Endothelial cell of umbilical vein (primary cell): ENCODE data around the gene MYO19. TPM values are rescaled to one million over a fixed set of nuclear protein-coding genes. Genes with fewer than 3 reads are reported as not detected.

Experiments used
- BruUV-seq: library from RNA; stranded (reverse); fragments of 400-500 nt; replicated peaks from 2 replicates; lab custom pipeline; 2021; lab: Mats Ljungman, UMichigan
- CTCF ChIA-PET: fragments of 300-600, 350-600 bp; sonication (Branson Sonifier 250); formaldehyde crosslinking; loops from one replicate; lab custom pipeline; 2021; ENCODE audit warnings: antibody characterized with exemption, inconsistent platforms; lab: Charles Lee
- POLR2A ChIA-PET: fragments of 300-600, 350-600 bp; sonication (Branson Sonifier 250); formaldehyde crosslinking; loops from one replicate; lab custom pipeline; 2021; ENCODE audit warnings: antibody characterized with exemption, inconsistent platforms; lab: Charles Lee
- DNase-seq: peaks from one replicate; pipeline ENCODE4 v3.0.0-alpha.2; 2011; ENCODE audit warnings: low read depth, low spot score
- FAIRE-seq: peaks from 2 replicates; lab custom pipeline; 2011; peaks lifted over from hg19 to GRCh38; lab: Jason Lieb, UNC
- H2AFZ ChIP-seq: 2 replicates; pipeline ENCODE4 v1.6.0; 2012; ENCODE audit warnings: low read depth, low read length, control low read depth, inconsistent platforms
- H3K27ac ChIP-seq: 2 replicates; pipeline ENCODE4 v1.5.1; 2011; ENCODE audit warnings: low read depth, mild to moderate bottlenecking, control low read depth, low read length, moderate library complexity; ENCODE audit not compliant: insufficient read depth
- H3K27me3 ChIP-seq, 2 experiments: 2 replicates each; pipeline versions ENCODE4 v1.6.0 to v1.6.1; 2011; ENCODE audit warnings: low read length in 2 of 2, mixed read lengths in 1 of 2; ENCODE audit not compliant: control insufficient read depth in 2 of 2, insufficient read depth in 2 of 2
- H3K36me3 ChIP-seq, 2 experiments: 2 replicates in 1 of 2; 3 replicates in 1 of 2; pipeline ENCODE4 v1.5.1; 2011; ENCODE audit warnings: low read length in 2 of 2, mild to moderate bottlenecking in 1 of 2, moderate library complexity in 1 of 2; ENCODE audit not compliant: control insufficient read depth in 2 of 2, insufficient read depth in 2 of 2; ENCODE audit errors: extremely low read depth in 1 of 2
- H3K4me1 ChIP-seq: 3 replicates; pipeline ENCODE4 v1.5.1; 2011; ENCODE audit warnings: mild to moderate bottlenecking, low read length; ENCODE audit not compliant: control insufficient read depth, insufficient read depth; ENCODE audit errors: extremely low read depth
- H3K4me2 ChIP-seq: 2 replicates; pipeline ENCODE4 v1.6.1; 2011; ENCODE audit warnings: low read length, control low read depth, mixed read lengths; ENCODE audit not compliant: insufficient read depth
- H3K4me3 ChIP-seq, 3 experiments: fragments of 200-600 bp in 1 of 3; sonication (generic), shearing (Covaris generic) in 1 of 3; replicated peaks in 1 of 3; 2 replicates each; pipeline ENCODE4 v1.5.1; 2011 to 2016; ENCODE audit warnings: control low read depth in 3 of 3, low read length in 3 of 3, mild to moderate bottlenecking in 2 of 3, inconsistent platforms in 1 of 3, low read depth in 1 of 3, moderate library complexity in 1 of 3; ENCODE audit not compliant: insufficient read depth in 1 of 3
- H3K79me2 ChIP-seq: 2 replicates; pipeline ENCODE4 v1.6.0; 2012; ENCODE audit warnings: low read length, inconsistent platforms; ENCODE audit not compliant: control insufficient read depth, insufficient read depth
- H3K9ac ChIP-seq: replicated peaks from 2 replicates; pipeline ENCODE3; 2011; ENCODE audit warnings: low read length, control low read depth; ENCODE audit not compliant: insufficient read depth; ENCODE audit errors: extremely low read depth
- H3K9me1 ChIP-seq: replicated peaks from 3 replicates; pipeline ENCODE4 v1.6.0; 2011; ENCODE audit warnings: mild to moderate bottlenecking, low read length; ENCODE audit not compliant: control insufficient read depth, insufficient read depth; ENCODE audit errors: extremely low read depth
- H3K9me3 ChIP-seq: replicated peaks from 2 replicates; pipeline ENCODE4 v1.5.1; 2012; ENCODE audit warnings: low read length, inconsistent platforms; ENCODE audit not compliant: control insufficient read depth, insufficient read depth
- H4K20me1 ChIP-seq: replicated peaks from 2 replicates; pipeline ENCODE3; 2011; ENCODE audit warnings: mild to moderate bottlenecking, low read length; ENCODE audit not compliant: control insufficient read depth, insufficient read depth; ENCODE audit errors: extremely low read depth
- EZH2 ChIP-seq: IDR thresholded peaks from 2 replicates; pipeline ENCODE4 v1.6.1; 2012; ENCODE audit warnings: borderline replicate concordance, low read depth, mild to moderate bottlenecking, moderate library complexity, low read length, inconsistent platforms; ENCODE audit not compliant: severe bottlenecking
- FOS ChIP-seq: IDR thresholded peaks from 2 replicates; pipeline ENCODE4 v1.6.1; 2011; ENCODE audit warnings: mild to moderate bottlenecking, low read length, moderate library complexity, borderline replicate concordance; ENCODE audit not compliant: insufficient read depth
- GATA2 ChIP-seq: IDR thresholded peaks from 2 replicates; pipeline ENCODE4 v1.7.0; 2011; ENCODE audit warnings: low read depth, mild to moderate bottlenecking, moderate library complexity, mixed read lengths, low read length; ENCODE audit not compliant: insufficient read length, insufficient read depth
- JUN ChIP-seq: IDR thresholded peaks from 2 replicates; pipeline ENCODE4 v1.6.1; 2011; ENCODE audit warnings: borderline replicate concordance, low read depth; ENCODE audit not compliant: insufficient read length, insufficient read depth
- MAX ChIP-seq: IDR thresholded peaks from 2 replicates; pipeline ENCODE4 v1.6.1; 2011; ENCODE audit not compliant: insufficient read depth, insufficient read length
- MYC ChIP-seq: IDR thresholded peaks from one replicate; pipeline ENCODE4 v1.6.1; 2011; ENCODE audit warnings: mild to moderate bottlenecking, low read depth, low read length
- POLR2A ChIP-seq: IDR thresholded peaks from 2 replicates; pipeline ENCODE4 v1.6.1; 2012; ENCODE audit warnings: low read depth, mild to moderate bottlenecking, control low read depth, low read length
- POLR2AphosphoS5 ChIP-seq: IDR thresholded peaks from 2 replicates; pipeline ENCODE4 v1.6.1; 2012; ENCODE audit warnings: low read depth, mild to moderate bottlenecking, control low read depth, low read length, moderate library complexity; ENCODE audit not compliant: insufficient read depth
- dilution Hi-C: fragments of 300-500 bp; cut with MboI; formaldehyde crosslinking; loops from one replicate; pipeline ENCODE4 v1.15.0; 2019; ENCODE audit warnings: low sequenced_read_pairs; ENCODE audit not compliant: extremely low pct_ligation_motif_present
- intact Hi-C: fragments of 100-400 bp; cut with micrococcal nuclease; formaldehyde crosslinking; loops from one replicate; pipeline ENCODE4 v1.10.0; 2022
- polyA plus RNA-seq, 4 experiments: library from polyadenylated mRNA; depleted of rRNA in 3 of 4; stranded (reverse) in 3 of 4; unstranded in 1 of 4; fragments of >200 nt; gene quantifications; 2 replicates each; pipeline versions ENCODE4 v1.2.1 to v1.2.3, GENCODE V29; 2011 to 2012; ENCODE audit warnings: missing spikeins in 1 of 4
- total RNA-seq: library from RNA; stranded (reverse); gene quantifications from 2 replicates; pipeline ENCODE4 v1.2.3, GENCODE V29; 2021
- TF ChIP-seq, protein P1 (sequence below), 2 donors: IDR thresholded peaks; 1 replicate in 1 of 2; 2 replicates in 1 of 2; pipeline ENCODE4 v1.5.1; 2011; ENCODE audit warnings: low read length in 2 of 2, mild to moderate bottlenecking in 2 of 2, moderate library complexity in 2 of 2, control low read depth in 1 of 2, inconsistent platforms in 1 of 2, low read depth in 1 of 2; ENCODE audit not compliant: insufficient read depth in 1 of 2; ENCODE audit errors: extremely low read depth in 1 of 2

Gene MYO19
- total and polyA plus RNA-seq, 2 donors (not counting 3 experiments of a cell fraction or from before 2014, with no cell fraction given), result 75.4 to 95.7 TPM

- H3K9ac ChIP-seq, result no peak overlapping the region
- H3K4me1 ChIP-seq, result peaks cover 3% of the 10 kb centered on the region
- DNase-seq, result no peak
- H3K36me3 ChIP-seq, result peaks cover 3 to 7% of the 10 kb centered on the region in 2 experiments
- H3K9me1 ChIP-seq, result no peaks in the 10 kb centered on the region
- ChIA-PET POLR2A (interaction anchor here (0.6 kb wide), 1 partner anchor 21 kb away, joined by 3 read pairs; no protein-coding TSS in a partner anchor), CTCF (interaction anchor here (0.7 to 1.5 kb wide), 2 partner anchors 8 to 15 kb away, joined by 3 to 4 read pairs; no protein-coding TSS in a partner anchor)
- no peak overlapping the region for H3K4me3 ChIP-seq
- BruUV-seq, result no TSS peak
- no peak for FAIRE-seq
- dilution Hi-C loops, result no loop called here
- H3K27me3 ChIP-seq, result no peaks in the 10 kb centered on the region
- no peak overlapping the region for H3K27ac ChIP-seq
- H2AFZ ChIP-seq, result no peak overlapping the region
- no peak for TF ChIP-seq FOS
- TF ChIP-seq, protein P1, sequence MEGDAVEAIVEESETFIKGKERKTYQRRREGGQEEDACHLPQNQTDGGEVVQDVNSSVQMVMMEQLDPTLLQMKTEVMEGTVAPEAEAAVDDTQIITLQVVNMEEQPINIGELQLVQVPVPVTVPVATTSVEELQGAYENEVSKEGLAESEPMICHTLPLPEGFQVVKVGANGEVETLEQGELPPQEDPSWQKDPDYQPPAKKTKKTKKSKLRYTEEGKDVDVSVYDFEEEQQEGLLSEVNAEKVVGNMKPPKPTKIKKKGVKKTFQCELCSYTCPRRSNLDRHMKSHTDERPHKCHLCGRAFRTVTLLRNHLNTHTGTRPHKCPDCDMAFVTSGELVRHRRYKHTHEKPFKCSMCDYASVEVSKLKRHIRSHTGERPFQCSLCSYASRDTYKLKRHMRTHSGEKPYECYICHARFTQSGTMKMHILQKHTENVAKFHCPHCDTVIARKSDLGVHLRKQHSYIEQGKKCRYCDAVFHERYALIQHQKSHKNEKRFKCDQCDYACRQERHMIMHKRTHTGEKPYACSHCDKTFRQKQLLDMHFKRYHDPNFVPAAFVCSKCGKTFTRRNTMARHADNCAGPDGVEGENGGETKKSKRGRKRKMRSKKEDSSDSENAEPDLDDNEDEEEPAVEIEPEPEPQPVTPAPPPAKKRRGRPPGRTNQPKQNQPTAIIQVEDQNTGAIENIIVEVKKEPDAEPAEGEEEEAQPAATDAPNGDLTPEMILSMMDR (IDR thresholded peaks at IDR 0.05; ENCODE audit: extremely low read depth in 1 of 2, insufficient read depth in 1 of 2, low read depth in 1 of 2, low read length in 2 of 2), result no peak
- TF ChIP-seq MYC, result no peak
- TF ChIP-seq MAX, result no peak
- no peak for TF ChIP-seq EZH2
- no peak for TF ChIP-seq POLR2AphosphoS5
- no peak for TF ChIP-seq JUN
- TF ChIP-seq GATA2, result no peak
- no peak for TF ChIP-seq POLR2A
- H3K4me2 ChIP-seq, result no peak overlapping the region
- no peaks in the 10 kb centered on the region for H3K79me2 ChIP-seq
- no peaks in the 10 kb centered on the region for H3K9me3 ChIP-seq
- H4K20me1 ChIP-seq, result no peaks in the 10 kb centered on the region
- intact Hi-C loops, result no loop called here
These were observed 18.8 kb downstream of the MYO19 start for GRCh38 chr17:36515837-36516236.
